Uterus (tissue), 2 donors: Measurements from ENCODE around the gene COL9A3.

ENCODE experiments used
- POLR2A ChIP-seq, 2 donors: fragments of 450-650 bp; IDR thresholded peaks; one replicate each; pipeline ENCODE4 v1.6.1; 2016; ENCODE audit warnings: antibody characterized with exemption in 2 of 2, mild to moderate bottlenecking in 1 of 2, moderate library complexity in 1 of 2
- TF ChIP-seq, protein P1 (sequence below), 4 experiments: fragments of 200-600 bp in 2 of 4; fragments of 450-650 bp in 2 of 4; sonication (generic) in 2 of 4; IDR thresholded peaks; one replicate each; pipeline ENCODE4 v1.5.1; 2016 to 2019; ENCODE audit warnings: antibody characterized with exemption in 4 of 4, mild to moderate bottlenecking in 2 of 4, moderate library complexity in 1 of 4

DNA sequence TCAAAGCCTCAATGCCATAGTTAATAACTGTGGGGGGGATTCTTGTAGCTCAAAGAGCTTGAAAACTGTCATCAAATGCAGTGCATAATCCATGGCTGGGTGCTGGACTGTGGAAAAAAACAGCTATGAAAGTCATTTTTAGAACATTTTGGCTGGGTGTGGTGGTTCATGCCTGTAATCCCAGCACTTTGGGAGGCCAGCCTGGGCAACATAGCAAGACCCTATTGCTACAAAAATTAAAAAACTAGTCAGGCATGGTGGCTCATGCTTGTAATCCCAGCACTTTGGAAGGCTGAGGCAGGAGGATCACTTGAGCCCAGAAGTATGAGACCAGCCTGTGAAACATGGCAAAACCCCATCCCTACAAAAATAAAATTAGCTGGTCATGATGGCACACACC is 32.6 kb downstream of the COL9A3 start:
- TF ChIP-seq, protein P1, sequence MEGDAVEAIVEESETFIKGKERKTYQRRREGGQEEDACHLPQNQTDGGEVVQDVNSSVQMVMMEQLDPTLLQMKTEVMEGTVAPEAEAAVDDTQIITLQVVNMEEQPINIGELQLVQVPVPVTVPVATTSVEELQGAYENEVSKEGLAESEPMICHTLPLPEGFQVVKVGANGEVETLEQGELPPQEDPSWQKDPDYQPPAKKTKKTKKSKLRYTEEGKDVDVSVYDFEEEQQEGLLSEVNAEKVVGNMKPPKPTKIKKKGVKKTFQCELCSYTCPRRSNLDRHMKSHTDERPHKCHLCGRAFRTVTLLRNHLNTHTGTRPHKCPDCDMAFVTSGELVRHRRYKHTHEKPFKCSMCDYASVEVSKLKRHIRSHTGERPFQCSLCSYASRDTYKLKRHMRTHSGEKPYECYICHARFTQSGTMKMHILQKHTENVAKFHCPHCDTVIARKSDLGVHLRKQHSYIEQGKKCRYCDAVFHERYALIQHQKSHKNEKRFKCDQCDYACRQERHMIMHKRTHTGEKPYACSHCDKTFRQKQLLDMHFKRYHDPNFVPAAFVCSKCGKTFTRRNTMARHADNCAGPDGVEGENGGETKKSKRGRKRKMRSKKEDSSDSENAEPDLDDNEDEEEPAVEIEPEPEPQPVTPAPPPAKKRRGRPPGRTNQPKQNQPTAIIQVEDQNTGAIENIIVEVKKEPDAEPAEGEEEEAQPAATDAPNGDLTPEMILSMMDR (IDR thresholded peaks at IDR 0.05), result no peak
- TF ChIP-seq POLR2A (IDR thresholded peaks at IDR 0.05), result no peak
